ENCODE measurements around the gene TACC2. TPM values are rescaled to one million over a fixed set of nuclear protein-coding genes. Genes with fewer than 3 reads are reported as not detected.

Gene TACC2
- total and polyA plus RNA-seq, 2 experiments from 2014 or later, result 30.8 to 35.9 TPM

GRCh38 chr10:122280156-122280555 is 291.2 kb downstream of the TACC2 start:
- Histone ChIP-seq H2AFZ (no peak overlapping the region), H3K4me1 (ENCODE audit: insufficient read depth) (no peaks in the 10 kb centered on the region), H4K20me1 (replicated peaks; ENCODE audit: insufficient read depth) (no peaks in the 10 kb centered on the region), H3F3A (replicated peaks; ENCODE audit: low read depth) (no peaks in the 10 kb centered on the region), H3K27me3 (ENCODE audit: insufficient read depth) (no peaks in the 10 kb centered on the region), H3K79me2 (replicated peaks; ENCODE audit: insufficient read depth) (no peaks in the 10 kb centered on the region), H3K4me2 (no peak overlapping the region), H3K4me3 (no peak overlapping the region), H3K27ac (ENCODE audit: low read depth) (no peak overlapping the region), H3K9me2 (ENCODE audit: insufficient read depth) (no peaks in the 10 kb centered on the region), H3K36me3 (ENCODE audit: insufficient read depth) (no peaks in the 10 kb centered on the region)
- peaks cover 11% of the 10 kb centered on the region for H3K4me1 Mint-ChIP-seq
- ATAC-seq, result no peak
- peaks cover 4% of the 10 kb centered on the region for H3K27me3 Mint-ChIP-seq (ENCODE audit: insufficient read depth, low read depth, poor library complexity)
- H3K27ac Mint-ChIP-seq, result no peak overlapping the region
- H3K36me3 Mint-ChIP-seq (ENCODE audit: low read depth), result no peaks in the 10 kb centered on the region
- H3K9me3 Mint-ChIP-seq, result no peaks in the 10 kb centered on the region
- no peak for DNase-seq (ENCODE audit: low spot score)
- no peak for TF ChIP-seq EZH2 (IDR thresholded peaks at IDR 0.05; ENCODE audit: low read depth, unreplicated experiment)
- no peak for TF ChIP-seq STAT1 (IDR thresholded peaks at IDR 0.05; ENCODE audit: unreplicated experiment)
- no peak for TF ChIP-seq CREB1 (CRISPR knock-in tag; IDR thresholded peaks at IDR 0.05; ENCODE audit: low read depth)
- TF ChIP-seq ETS1 (IDR thresholded peaks at IDR 0.05), result no peak
- no peak for TF ChIP-seq ZNF114 (CRISPR knock-in tag; IDR thresholded peaks at IDR 0.05)
- TF ChIP-seq REST (IDR thresholded peaks at IDR 0.05; ENCODE audit: unreplicated experiment), result no peak
- no peak for TF ChIP-seq ZNF462 (CRISPR knock-in tag; IDR thresholded peaks at IDR 0.05)
- TF ChIP-seq POLR2AphosphoS5 (IDR thresholded peaks at IDR 0.05; ENCODE audit: low read depth), result no peak
- no peak for TF ChIP-seq CTCF (conservative IDR thresholded peaks at IDR 0.05; ENCODE audit: low read depth in 2 of 2)
- TF ChIP-seq NANOG (IDR thresholded peaks at IDR 0.05; ENCODE audit: borderline replicate concordance), result no peak
- TF ChIP-seq JUNB (IDR thresholded peaks at IDR 0.05; ENCODE audit: unreplicated experiment), result no peak
- TF ChIP-seq ZNF331 (CRISPR knock-in tag; IDR thresholded peaks at IDR 0.05; ENCODE audit: low read depth), result no peak
- no peak for TF ChIP-seq EZH2phosphoT487 (IDR thresholded peaks at IDR 0.05; ENCODE audit: unreplicated experiment)
- H3K4me3 Mint-ChIP-seq, result no peak overlapping the region
